NCI-H510A treated with DMSO at 0.1 percent for 48 hours (cell line): ENCODE results near the gene CATSPER1.
A peak's percentile ranks its signal among the peaks of the same experiment; 100 is the strongest.
"Not testable (repeated sequence)": the region's sequence is repeated elsewhere in the genome, so short reads cannot be mapped to it uniquely, and the experiment has no call there.

Experiments
- DNase-seq: peaks from one replicate; lab custom pipeline; 2025; lab: John Stamatoyannopoulos, UW

CATSPER1 gene

DNA sequence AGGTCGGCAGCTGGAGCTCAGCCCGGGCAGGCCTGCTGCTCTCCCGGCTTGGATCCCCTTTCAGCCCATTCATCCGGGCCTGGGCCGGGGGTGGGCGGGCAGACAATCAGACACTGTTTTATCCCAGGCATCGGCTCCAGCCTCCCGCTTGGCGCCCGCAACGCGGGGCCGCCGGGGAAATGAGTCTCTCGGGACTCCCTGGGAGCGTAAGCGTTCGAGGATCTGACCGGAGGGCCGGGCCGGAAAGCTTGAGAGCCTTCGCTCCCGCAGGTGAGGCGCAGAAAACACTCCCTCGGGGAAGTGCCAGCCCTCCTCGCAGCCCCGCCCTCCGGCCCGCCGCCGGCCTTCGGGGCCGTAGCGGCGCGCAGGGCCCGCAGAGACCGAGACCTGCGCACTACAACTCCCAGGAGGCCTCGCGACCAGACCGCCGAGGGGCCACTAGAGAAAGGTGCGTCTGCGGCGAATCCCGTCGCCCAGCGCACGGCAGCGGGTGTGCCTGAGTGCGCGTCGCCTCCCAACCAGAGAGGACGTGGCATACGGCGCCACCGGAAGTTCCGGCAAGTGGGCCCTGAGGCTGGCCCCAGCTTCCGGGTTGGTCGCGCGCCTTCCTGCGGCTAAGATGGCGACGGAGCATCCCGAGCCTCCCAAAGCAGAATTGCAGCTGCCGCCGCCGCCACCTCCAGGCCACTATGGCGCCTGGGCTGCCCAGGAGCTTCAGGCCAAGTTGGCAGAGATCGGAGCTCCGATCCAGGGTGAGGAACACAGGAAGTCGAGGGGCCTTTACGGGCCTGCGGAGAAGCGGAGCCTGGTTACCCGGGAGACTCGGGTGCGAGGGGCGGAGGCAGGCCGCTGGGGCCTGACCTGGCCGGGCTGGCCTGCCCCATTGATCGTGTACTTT, 25.7 kb upstream of the CATSPER1 start, which contains the start of gene SF3B2:
SF3B2 (plus strand) TSS at position 599 of the 898 bp plus-strand sequence; CDS start at position 620, 21 bp downstream.
- DNase-seq = peak; percentile 97

DNA sequence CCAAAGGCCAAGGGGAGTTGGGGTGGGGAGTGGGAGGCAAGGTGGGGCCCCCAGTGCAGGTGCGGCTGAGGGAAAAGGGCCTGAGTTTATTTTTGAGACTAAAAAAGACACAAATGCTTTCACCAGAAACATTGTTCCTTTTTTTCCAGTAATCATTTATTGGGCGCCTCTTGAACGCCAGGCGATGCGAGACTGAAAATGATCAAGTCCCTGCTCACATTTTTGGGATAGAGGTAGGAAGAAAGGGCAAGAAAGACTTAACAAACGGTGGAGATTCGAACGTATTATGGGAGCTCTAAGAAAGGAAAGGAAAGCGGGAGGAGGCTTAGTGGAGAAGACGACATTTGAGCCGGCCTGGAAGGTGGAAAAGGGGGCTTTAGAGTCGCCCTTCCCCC, 25.1 kb upstream of the CATSPER1 start:
- DNase-seq = peak; percentile 77

DNA sequence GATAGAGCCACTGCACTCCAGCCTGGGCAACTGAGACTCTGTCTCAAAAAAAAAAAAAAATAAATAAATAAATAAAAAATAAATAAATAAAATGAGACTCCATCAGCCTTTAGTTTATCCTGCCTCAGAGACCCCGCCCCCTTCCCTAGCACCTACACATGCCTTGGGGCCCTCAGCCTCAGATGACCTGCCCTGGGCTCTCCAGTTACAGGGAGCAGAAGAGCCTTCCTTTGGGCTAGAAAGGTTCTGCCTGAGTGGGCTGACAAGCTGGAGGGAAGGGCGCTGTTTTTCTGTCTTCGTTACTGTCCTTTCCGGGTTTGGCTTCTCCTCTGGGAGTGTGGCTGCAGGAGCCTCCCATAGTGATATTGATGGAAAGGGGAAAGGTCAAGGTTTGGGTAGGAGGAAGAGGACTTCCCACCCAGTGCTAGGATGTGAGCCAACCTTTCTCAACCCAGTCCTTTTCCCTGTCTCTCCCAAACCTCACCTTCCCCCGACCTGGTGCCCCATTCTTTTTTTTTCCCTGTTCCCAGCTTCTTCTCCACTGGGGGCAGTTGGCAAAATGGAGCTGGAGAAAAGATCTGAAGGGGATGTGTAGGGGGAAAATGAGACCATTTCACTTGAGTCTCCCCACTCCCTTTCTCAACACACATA, 24.4 kb upstream of the CATSPER1 start:
- peak; percentile 24 for DNase-seq

DNA sequence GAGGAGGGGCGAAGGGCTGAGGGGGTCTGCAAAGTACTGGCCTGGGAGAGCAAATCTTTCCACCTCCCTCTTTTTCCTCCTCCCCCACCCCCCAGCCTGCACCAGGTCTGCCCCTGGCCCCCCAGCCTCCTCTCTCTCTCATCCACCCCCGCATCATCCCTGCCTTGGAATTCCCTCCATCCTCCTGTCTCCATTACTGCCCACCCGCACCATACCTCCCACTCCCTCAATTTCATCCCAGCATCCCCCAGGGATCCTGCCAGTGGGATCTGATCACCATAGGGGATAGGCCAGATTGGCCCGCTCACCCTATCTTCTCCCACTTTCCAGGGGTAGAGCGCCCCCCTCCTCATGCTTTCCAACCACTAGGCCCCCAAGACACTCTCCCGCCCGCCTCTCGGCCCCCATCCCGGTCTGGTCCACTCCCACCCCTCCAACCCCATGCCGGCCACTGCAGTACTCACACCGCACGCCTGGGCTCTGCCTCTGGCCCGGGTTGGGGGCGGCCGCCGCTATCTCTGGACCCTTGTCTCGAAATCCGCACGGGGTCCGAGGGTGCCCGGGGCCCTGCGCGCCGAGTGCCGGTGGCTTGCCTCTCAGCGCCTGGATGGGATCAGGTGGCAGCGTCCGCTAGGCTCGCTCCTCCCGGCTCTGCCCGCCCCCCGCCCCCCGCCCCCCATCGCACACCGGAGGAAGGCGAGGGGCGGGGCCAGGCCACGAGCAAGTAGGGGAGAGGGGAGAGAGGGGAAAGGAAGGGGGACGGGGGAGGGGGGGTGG, 22.5 kb upstream of the CATSPER1 start, which contains the start of gene GAL3ST3:
GAL3ST3 (minus strand) TSS at position 615 of the 777 bp plus-strand sequence. CDS start 3,746 bp downstream, outside the sequence.
- DNase-seq = peak; percentile 27

DNA sequence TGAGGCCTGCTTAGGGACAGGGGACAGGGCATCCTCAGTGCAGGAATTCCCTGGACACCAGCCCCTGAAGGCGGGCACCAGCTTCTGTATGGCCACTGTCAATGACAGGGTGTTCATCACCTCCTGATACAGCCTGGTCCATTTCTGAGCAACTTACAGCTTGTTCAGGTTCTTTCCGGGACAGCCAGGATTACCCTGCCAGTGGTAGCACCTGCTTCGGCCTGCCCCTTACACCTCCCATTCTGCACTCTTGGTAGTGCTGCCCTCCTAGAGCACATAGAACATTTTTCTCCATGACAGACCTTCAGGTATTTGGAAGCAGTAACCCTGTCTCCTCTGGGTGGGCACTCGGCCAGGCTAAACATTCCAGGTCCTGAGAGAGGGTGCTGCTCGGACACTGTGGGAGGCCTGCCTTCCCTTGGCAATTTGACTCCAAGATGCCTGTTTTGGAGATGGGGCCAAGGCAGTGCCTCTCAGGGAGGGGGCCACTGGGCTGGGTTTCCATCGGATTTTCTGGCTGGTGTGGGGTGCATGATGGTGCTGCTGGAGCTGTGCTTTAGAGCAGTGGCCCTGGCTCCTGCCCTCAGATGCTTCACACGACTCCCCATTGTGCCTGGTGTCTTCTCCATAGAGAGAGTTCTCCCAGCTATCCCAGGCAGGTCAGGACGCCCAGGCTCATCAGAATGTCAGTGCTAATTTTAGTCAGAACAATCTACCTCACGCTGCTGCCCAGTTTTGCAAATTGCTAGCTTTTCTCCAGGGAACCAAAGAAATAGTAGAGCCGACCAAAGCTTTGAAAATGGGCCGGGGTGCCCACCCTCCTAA, 21.5 kb upstream of the CATSPER1 start:
- DNase-seq = no peak

DNA sequence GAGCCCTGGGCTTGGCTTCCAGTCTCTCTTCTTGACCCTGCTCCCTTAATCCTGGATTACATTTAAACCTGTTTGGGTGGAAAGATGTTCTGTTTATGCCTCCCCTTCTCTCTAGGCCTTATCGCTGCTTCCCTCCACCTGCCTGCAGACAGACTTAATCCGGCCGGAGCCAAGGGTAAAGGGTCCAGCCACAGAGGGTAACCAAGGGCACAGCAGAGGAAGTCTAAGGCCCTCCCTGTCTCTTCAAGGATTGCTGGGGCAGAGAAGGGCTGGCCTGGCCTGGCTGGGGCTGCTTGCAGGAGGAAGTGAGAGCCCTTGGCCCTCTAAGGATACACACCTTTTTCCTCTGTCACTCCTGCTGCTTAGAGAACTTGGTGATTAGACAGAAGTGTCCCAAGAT, 20.6 kb upstream of the CATSPER1 start:
- no peak for DNase-seq

DNA sequence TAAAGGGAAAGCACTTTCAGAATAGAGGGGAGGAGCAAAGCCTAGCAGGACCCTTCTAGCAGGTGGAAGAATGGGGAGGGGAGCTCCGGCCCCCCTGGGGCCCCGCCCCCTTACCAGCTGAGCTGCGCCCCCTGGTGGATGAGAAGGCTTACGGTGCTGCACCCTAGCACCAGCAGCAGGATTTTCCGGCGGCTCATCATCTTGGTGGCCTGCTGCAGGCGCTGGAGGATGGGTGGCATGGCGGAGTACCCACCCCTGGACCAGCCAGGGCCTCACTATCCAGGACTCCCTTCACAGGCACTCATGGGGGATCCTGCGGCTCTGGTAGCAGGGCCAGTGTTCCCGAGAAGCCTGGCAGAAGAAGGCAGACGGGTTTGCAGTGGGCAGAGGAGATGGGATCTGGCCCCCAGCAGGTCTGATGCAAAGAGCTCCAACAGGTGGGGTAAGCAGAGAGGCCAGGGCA, 18.9 kb upstream of the CATSPER1 start:
- DNase-seq = peak; percentile 74

DNA sequence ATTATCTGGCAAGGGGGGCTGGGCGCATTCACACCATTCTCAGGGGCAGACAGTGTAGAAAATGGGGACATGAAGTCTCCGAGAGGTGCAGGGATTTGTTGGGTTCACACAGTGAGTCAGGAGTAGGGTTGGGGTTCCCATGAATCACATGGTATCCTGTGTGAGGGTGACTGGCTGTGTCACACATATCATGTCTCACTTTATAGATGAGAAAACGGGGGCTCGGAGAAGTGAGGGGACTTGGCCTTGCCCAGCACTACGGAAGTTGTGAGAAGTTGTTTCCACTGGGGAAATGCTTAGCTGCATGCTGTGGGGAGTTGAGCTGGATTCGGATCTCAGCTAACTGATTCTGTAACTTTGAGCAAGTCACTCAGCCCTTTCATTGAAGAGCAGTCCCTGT, 18.5 kb upstream of the CATSPER1 start:
- DNase-seq = no peak

DNA sequence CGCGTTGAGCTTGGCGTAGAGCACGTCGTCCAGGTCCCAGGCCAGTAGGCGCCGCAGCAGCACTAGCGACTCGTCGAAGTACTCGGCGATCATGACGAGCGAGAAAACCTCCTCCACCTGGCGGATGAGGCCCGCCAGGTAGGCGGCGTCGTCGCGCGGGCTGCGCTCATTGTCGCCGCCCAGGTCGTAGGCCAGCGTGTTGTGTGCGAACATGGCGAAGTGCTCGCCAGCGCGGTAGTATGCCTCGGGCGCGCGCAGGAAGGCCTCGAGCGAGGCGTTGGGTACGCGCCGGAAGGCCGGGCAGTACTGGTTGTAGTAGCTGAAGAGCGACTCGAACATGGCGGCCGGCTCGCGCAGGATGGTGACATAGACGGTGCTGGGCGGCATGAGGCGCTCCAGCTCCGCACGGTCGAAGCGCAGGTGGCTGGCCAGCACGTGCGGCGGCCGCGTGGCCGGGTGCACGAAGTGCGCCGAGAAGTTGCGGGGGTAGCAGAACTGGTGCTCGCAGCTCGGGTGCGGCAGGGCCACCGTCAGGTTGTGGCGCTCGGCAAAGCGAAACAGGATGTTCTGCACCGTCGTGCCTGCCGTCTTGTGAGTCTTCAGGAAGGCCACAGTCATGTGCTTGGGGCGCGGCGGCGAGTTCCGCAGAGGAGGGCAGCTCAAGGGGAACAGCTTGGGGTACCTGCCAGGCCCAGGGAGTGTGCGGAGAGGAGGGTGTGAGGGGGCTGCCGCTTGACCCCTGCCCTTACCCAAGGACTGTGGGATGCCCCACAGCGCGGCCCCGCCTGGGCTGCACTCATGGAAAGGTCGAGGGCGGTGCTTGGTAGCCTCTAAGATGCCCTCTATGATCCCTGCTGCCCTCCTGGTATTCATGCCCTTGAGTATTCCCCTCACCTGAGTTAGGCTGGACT, 17.0 kb upstream of the CATSPER1 start:
- no peak for DNase-seq

DNA sequence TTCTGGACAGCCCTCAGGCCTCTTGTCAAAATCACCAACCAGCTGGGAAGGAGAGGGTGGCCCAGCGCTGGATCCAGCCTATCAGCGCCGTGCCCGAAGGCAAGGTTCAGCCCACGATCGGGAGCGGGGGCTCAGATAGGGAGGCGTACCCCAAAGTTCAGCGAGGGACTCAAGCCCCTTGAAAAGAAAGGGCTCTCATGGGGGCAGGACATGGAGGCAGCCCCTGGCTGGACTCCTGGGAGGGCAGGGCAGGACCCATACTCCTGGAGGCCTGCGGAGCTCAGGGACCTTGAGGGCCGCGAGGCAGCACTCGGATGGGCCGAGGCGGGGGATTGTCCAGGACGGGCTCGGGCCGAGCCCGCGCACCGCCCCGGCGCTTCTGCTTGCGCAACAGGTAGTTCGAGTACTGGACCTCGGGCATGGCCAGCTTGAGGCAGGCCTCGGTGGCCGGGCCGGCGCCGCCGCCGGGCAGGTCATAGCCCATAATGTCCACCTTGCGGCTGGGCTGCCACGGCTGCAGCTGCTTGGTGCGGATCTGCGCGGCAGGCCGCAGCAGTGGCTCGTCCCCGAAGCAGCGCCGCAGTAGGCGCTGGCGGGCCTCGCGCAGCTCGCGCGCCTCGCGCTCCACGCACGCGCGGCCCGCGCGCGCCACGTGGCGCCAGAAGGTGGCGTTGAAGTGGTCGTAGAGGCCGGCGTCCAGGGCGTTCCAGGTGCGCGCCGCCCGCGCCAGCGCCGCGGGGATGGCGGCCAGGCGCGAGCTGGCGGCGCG, 16.1 kb upstream of the CATSPER1 start:
- no peak for DNase-seq

DNA sequence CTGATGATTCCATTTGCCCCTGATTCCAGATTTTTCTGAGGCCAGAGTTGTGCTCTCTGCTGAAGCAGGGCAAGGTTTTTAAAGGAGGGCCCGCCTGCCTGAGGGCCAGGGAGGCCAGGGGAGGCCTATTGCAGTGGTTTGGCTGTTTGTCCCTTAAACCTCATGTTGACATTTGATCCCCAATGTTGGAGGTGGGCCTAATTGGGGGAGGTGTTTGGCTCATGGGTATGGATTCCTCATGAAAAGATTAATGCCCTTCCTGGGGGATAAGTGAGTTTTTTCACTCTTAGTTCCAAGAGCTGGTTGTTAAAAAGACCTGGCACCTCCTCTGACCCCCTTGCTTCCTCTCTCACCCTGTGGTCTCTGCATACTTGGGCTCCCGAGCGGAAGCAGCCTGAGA, 13.5 kb upstream of the CATSPER1 start:
- DNase-seq = no peak

DNA sequence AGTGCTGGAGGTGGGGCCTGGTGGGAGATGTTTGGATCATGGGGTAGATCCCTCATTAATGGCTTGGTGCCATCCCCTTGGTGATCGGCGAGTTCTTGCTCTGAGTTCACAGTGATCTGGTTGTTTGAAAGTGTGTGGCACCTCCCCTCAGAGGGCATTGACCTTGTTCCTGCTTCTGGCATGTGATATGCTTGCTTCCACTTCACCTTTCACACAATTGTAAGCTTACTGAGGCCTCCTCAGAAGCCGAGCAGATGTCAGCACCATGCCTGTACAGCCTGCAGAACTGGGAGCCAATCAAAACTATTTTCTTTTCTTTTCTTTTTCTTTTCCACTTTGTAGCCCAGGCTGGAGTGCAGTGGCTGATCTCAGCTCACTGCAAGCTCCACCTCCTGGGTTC, 11.0 kb upstream of the CATSPER1 start:
- DNase-seq = no peak

DNA sequence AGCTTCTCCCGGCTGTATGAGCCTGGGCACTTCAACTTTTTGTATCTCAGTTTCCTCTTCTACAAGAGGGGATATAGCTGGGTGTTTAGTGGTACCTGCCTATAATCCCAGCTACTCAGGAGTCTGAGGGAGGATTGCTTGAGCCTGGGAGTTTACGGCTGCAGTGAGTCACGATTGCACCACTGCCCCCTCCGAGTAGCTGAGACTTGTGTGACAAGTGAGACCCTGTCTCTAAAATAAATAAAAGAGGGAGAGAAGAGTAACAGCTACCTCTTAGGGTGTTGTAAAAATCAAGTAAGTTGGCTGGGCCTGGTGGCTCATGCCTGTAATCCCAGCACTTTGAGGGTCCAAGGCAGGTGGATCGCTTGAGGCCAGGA, 10.0 kb upstream of the CATSPER1 start:
- DNase-seq = no peak

DNA sequence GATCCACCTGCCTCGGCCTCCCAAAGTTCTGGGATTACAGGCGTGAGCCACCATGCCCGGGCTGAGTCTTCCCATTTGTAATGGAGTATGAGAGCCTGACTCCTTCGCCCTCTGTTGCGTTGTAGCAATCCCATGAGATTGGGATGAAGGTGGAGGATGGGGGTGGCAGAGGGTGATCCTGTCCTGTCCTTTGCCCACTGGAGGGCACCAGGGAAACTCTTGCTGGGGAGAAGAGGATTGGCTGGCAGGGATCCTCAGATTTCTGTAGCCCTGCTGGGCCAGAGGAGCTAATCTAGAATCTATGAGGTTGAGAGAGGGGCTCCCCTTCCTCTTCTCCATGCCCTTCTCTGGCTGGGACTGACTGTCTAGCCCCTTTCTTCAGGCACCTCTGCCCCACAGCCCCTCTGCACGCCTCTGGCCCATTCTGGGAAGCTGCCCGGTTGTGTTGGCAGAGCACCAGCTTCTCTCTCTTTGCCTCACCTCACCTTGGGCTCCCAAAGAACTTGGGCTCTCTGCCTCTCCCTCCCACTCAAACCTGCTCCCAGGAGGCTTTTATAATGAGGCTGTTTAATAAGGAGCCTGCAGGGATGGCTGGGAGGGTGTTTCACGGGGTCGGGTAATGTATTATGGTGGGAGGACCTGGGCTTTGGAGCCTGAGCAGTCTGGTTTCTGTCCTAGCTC, 9.5 kb upstream of the CATSPER1 start:
- DNase-seq = no peak

DNA sequence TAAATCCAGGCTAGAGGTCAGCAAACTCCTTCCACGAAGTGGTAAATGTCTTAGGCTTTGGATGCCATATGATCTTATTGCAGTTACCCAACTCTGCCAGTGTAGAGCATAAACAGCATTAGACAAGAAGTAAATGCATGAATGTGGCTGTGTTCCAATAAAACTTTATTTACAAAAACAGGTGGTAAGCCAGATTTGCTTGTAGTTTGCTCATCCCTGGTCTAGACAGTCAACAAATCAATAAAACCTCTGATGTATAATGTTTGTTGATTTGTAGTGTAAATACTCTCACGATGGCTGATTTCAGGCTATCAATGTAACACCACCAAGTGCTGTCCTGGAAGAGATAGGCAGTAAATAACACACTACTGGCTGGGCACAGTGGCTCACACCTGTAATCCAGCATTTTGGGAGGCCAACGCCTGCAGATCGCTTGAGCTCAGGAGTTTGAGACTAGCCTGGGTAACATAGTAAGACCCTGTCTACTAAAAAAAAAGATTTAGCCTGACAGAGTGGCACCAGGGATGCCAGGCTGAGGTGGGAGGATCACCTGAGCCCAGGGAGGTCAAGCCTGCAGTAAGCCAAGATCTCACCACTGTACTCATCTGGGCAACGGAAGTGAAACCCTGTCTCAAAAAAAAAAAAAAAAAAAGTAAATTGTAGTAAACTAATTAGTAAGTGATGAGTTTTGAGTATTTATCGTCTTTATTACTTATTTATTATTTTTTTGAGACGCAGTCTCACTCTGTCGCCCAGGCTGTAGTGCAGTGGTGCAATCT, 6.9 kb upstream of the CATSPER1 start:
- no peak for DNase-seq

DNA sequence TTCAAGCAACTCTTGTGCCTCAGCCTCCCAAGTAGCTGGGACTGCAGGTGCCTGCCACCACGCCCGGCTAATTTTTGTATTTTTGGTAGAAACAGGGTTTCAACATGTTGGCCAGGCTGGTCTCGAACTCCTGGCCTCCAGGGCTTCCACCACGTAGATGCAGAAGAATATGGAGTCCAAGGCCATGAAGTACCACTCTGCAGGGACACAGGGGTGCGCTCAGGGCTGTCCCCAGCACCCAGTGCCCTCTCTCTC, 3.2 kb downstream of the CATSPER1 start:
- DNase-seq = not testable (repeated sequence)

DNA sequence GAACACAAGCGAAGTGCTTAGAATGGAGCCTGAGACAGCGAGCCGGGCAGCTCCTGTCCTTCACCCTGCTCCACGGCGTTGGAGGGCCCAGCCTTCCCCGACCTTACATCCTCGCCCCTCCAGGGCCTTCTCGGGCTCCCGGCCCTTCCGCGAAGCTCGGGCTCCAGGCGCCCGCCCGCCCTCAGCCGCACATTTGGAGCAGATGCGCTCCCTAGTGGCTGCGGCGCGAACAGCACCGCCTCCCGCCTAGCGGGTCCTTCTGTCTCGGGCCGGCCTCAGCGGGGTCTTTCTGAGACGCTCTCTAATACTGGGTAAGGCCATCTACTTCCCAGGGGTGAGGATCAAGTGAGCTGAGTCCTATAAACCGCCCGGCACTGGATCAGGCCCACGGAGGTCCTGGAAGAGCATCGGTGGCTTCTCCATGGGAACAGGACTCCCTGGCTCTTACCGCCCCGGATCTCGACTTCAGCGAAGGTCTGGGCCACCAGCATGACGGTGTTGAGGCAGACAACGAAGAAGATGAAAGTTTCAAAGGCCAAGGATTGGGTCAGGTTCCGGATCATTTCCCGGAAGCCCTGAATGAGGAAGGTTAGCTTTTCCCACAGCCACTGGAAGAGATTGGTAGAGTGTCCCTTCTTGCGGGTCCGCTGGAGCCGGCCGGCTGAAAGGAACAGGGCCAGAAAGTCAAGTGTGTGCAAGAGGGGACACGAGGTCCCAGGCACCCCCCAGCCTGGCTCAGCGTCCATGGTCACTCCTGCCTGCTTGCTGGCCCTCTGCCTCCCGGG, 3.7 kb downstream of the CATSPER1 start:
- peak; percentile 65 for DNase-seq
